Measurements from ENCODE around the gene ZNF236. TPM values are rescaled to one million over a fixed set of nuclear protein-coding genes. Genes with fewer than 3 reads are reported as not detected.
A peak's percentile ranks its signal among the peaks of the same experiment; 100 is the strongest.

Gene ZNF236
- total and polyA plus RNA-seq, 10 of the 15 experiments (the other 5 are each of a cell fraction or from before 2014, with no cell fraction given): 1.0 to 14.4 (median 5.9) TPM

DNA sequence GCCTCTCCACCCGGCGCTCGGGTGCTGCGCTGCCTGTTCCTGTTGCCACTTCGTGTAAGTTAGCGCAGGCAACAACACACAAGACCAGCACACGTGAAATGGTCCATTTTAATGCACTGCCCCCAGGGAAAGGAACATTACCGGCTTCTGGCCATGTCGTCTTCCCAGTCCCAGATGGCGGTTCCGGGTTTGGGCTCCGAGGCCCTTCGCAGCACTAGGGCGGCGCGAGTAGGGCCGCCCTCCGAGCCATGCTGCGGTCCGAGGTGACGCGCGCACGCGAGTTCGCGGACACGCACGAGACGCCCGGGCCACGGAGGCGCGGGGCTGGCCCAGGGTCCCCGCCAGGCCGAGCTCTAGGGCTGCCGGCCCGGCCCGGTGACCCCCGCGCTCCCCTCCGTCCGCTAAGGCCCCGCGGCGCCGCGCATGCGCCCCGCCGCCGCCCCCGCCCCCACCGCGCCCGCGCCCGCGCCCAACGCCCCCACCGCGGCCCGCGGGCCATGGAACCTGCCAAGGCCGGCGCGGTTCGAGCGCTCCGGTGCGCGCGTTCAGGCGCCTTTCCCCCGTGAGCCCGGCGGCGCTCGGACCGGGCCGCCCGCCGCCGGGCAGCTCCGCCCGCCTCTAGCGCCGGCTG is 367 bp upstream of the ZNF236 start:
- no TSS peak for BruUV-seq (replicated peaks)
- ChIA-PET RAD21 (ENCODE audit: unreplicated experiment) (interaction anchor here (1.0 to 1.8 kb wide), 2 partner anchors 9 to 142 kb away, joined by 3 to 4 read pairs; no protein-coding TSS in a partner anchor), POLR2A (interaction anchor here (0.6 to 1.4 kb wide), 2 partner anchors 10 to 12 kb away, joined by 3 read pairs; no protein-coding TSS in a partner anchor), CTCF (interaction anchor here (1.1 to 5.8 kb wide), 3 partner anchors 10 to 19 kb away, joined by 4 to 90 read pairs (median 33); no protein-coding TSS in a partner anchor), SMC1A (ENCODE audit: uncharacterized antibody, unreplicated experiment) (interaction anchor here (0.6 to 3.1 kb wide), 4 partner anchors 7 to 77 kb away, joined by 3 to 27 read pairs (median 4); no protein-coding TSS in a partner anchor)
- no peak for DNase-seq (ENCODE audit: low read depth, low spot score)
- H3K27ac ChIP-seq (ENCODE audit: control insufficient read depth, insufficient read depth): peak overlapping the region; percentile 95
- no peaks in the 10 kb centered on the region for H3K27me3 ChIP-seq (replicated peaks in 1 of 2; ENCODE audit: control insufficient read depth in 2 of 2, insufficient read depth in 2 of 2, low read length in 1 of 2)
- ATAC-seq: peak; percentile 61
- peaks cover 81% of the 10 kb centered on the region for H3K79me2 ChIP-seq (ENCODE audit: control insufficient read depth, insufficient read depth, low read length)
- peak overlapping the region; percentile 100 for H3K4me3 ChIP-seq
- H4K20me1 ChIP-seq (ENCODE audit: control insufficient read depth, insufficient read depth): no peaks in the 10 kb centered on the region
- in situ Hi-C loops (cut with MboI): no loop called here
- H3K4me2 ChIP-seq (ENCODE audit: control insufficient read depth, insufficient read depth): peak overlapping the region; percentile 41
- FAIRE-seq: no peak
- H3K4me1 ChIP-seq (ENCODE audit: control insufficient read depth, insufficient read depth, low read length): peaks cover 10% of the 10 kb centered on the region
- no peaks in the 10 kb centered on the region for H3K9me3 ChIP-seq (replicated peaks; ENCODE audit: control insufficient read depth, insufficient read depth, low read length)
- H3K9ac ChIP-seq (ENCODE audit: control insufficient read depth, insufficient read depth, low read length): peak overlapping the region; percentile 94
- H2AFZ ChIP-seq (ENCODE audit: control insufficient read depth, low read depth, low read length): peak overlapping the region; percentile 71
- no peaks in the 10 kb centered on the region for H3K36me3 ChIP-seq (ENCODE audit: control insufficient read depth in 2 of 2, insufficient read depth in 2 of 2, low read length in 1 of 2)
- under 1% methylated on average over 35 of the region's 88 CpGs for WGBS (ENCODE audit: insufficient coverage, insufficient replicate concordance, low lambda C conversion rate, missing lambda C conversion rate)
- intact Hi-C loops (cut with micrococcal nuclease; ENCODE audit: unreplicated experiment): loop anchor here (5.0 to 10.0 kb wide), 3 partner anchors 235 to 327 kb away; partner anchors contain the start of gene ZNF516
- TF ChIP-seq CEBPZ (IDR thresholded peaks at IDR 0.05; ENCODE audit: low read depth, low read length): no peak
- no peak for TF ChIP-seq CBX5 (IDR thresholded peaks at IDR 0.05; ENCODE audit: low read depth)
- no peak for TF ChIP-seq IKZF2 (IDR thresholded peaks at IDR 0.05)
- TF ChIP-seq NFIC (IDR thresholded peaks at IDR 0.05; ENCODE audit: low read depth, low read length): no peak
- TF ChIP-seq SIN3A (IDR thresholded peaks at IDR 0.05; ENCODE audit: low read depth, low read length): no peak; the same call in 1 of the 2 replicates
- no peak for TF ChIP-seq WRNIP1 (IDR thresholded peaks at IDR 0.05; ENCODE audit: borderline replicate concordance, low read depth, low read length)
- TF ChIP-seq, protein P1, sequence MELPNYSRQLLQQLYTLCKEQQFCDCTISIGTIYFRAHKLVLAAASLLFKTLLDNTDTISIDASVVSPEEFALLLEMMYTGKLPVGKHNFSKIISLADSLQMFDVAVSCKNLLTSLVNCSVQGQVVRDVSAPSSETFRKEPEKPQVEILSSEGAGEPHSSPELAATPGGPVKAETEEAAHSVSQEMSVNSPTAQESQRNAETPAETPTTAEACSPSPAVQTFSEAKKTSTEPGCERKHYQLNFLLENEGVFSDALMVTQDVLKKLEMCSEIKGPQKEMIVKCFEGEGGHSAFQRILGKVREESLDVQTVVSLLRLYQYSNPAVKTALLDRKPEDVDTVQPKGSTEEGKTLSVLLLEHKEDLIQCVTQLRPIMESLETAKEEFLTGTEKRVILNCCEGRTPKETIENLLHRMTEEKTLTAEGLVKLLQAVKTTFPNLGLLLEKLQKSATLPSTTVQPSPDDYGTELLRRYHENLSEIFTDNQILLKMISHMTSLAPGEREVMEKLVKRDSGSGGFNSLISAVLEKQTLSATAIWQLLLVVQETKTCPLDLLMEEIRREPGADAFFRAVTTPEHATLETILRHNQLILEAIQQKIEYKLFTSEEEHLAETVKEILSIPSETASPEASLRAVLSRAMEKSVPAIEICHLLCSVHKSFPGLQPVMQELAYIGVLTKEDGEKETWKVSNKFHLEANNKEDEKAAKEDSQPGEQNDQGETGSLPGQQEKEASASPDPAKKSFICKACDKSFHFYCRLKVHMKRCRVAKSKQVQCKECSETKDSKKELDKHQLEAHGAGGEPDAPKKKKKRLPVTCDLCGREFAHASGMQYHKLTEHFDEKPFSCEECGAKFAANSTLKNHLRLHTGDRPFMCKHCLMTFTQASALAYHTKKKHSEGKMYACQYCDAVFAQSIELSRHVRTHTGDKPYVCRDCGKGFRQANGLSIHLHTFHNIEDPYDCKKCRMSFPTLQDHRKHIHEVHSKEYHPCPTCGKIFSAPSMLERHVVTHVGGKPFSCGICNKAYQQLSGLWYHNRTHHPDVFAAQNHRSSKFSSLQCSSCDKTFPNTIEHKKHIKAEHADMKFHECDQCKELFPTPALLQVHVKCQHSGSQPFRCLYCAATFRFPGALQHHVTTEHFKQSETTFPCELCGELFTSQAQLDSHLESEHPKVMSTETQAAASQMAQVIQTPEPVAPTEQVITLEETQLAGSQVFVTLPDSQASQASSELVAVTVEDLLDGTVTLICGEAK (IDR thresholded peaks at IDR 0.05; ENCODE audit: borderline replicate concordance): no peak
- TF ChIP-seq RAD51 (IDR thresholded peaks at IDR 0.05): no peak
- TF ChIP-seq ZBTB4 (CRISPR knock-in tag; IDR thresholded peaks at IDR 0.05): no peak
